Cardiac muscle cell (in vitro differentiated cells and primary cell): Measurements from ENCODE around the gene GRIFIN. TPM values are rescaled to one million over a fixed set of nuclear protein-coding genes. Genes with fewer than 3 reads are reported as not detected.

ENCODE experiments used
- DNase-seq, 2 donors: peaks; one replicate each; pipeline versions ENCODE4 v3.0.0 to v3.0.0-alpha.2; 2010 to 2017; ENCODE audit warnings: low read depth in 1 of 2, low spot score in 1 of 2
- H3K27ac ChIP-seq: fragments of 200-600 bp; sonication (generic); 2 replicates; pipeline ENCODE4 v1.5.1; 2016
- H3K27me3 ChIP-seq: fragments of 200-600 bp; sonication (generic); 2 replicates; pipeline ENCODE4 v1.6.0; 2016; ENCODE audit warnings: control low read depth
- H3K36me3 ChIP-seq: fragments of 200-600 bp; sonication (generic); 2 replicates; pipeline ENCODE4 v1.5.1; 2016; ENCODE audit warnings: control low read depth
- H3K4me1 ChIP-seq: fragments of 200-600 bp; sonication (generic); 2 replicates; pipeline ENCODE4 v1.8.1; 2017; ENCODE audit warnings: low read depth, mild to moderate bottlenecking, mixed run types
- H3K4me3 ChIP-seq: fragments of 200-600 bp; sonication (generic); 2 replicates; pipeline ENCODE4 v1.5.1; 2016; ENCODE audit warnings: mild to moderate bottlenecking
- H3K9me3 ChIP-seq: fragments of 200-600 bp; sonication (generic); 2 replicates; pipeline ENCODE4 v1.5.1; 2017; ENCODE audit warnings: low read depth, mild to moderate bottlenecking, control low read depth
- polyA plus RNA-seq: library from polyadenylated mRNA; unstranded; fragments of >200 nt; fragmentation: Nextera tagmentation; extraction: Ambion mirVana; gene quantifications from 2 replicates; pipeline ENCODE4 v1.2.1, GENCODE V29; 2016
- total RNA-seq: library from RNA; depleted of rRNA; stranded (reverse); fragments of >200 nt; gene quantifications from 2 replicates; pipeline ENCODE4 v1.2.3, GENCODE V29; 2016
- TF ChIP-seq, protein P1 (sequence below): IDR thresholded peaks from 2 replicates; pipeline ENCODE4 v1.5.1; 2012; ENCODE audit warnings: low read depth, mild to moderate bottlenecking, low read length

Gene GRIFIN
- total and polyA plus RNA-seq, 2 experiments from 2014 or later = not detected

DNA sequence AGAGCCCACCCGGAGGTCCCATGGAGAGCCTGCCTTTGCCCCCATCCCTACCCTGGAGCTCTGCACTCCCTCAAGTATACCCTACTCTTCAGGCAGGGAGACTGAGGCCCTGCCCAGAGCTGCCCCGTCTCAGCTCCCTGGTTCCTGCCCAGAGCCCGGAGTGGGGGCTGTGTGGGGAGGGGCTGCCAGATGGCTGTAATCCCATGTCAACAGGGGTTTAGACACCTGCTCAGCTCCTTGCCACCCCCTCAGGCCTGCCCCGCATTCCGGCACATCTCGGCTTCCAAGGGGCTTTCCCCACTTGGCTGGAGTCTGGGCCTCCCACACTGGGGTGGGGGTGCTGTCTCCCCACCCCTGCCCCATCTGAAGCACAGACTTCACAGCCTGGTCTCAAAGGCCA, 22.5 kb upstream of the GRIFIN start:
- no peaks in the 10 kb centered on the region for H3K27me3 ChIP-seq
- DNase-seq = no peak
- TF ChIP-seq, protein P1, sequence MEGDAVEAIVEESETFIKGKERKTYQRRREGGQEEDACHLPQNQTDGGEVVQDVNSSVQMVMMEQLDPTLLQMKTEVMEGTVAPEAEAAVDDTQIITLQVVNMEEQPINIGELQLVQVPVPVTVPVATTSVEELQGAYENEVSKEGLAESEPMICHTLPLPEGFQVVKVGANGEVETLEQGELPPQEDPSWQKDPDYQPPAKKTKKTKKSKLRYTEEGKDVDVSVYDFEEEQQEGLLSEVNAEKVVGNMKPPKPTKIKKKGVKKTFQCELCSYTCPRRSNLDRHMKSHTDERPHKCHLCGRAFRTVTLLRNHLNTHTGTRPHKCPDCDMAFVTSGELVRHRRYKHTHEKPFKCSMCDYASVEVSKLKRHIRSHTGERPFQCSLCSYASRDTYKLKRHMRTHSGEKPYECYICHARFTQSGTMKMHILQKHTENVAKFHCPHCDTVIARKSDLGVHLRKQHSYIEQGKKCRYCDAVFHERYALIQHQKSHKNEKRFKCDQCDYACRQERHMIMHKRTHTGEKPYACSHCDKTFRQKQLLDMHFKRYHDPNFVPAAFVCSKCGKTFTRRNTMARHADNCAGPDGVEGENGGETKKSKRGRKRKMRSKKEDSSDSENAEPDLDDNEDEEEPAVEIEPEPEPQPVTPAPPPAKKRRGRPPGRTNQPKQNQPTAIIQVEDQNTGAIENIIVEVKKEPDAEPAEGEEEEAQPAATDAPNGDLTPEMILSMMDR = no peak
- H3K9me3 ChIP-seq = no peaks in the 10 kb centered on the region
- H3K36me3 ChIP-seq = no peaks in the 10 kb centered on the region
- H3K27ac ChIP-seq = no peak overlapping the region
- H3K4me3 ChIP-seq = no peak overlapping the region
- H3K4me1 ChIP-seq = peaks cover 5% of the 10 kb centered on the region

DNA sequence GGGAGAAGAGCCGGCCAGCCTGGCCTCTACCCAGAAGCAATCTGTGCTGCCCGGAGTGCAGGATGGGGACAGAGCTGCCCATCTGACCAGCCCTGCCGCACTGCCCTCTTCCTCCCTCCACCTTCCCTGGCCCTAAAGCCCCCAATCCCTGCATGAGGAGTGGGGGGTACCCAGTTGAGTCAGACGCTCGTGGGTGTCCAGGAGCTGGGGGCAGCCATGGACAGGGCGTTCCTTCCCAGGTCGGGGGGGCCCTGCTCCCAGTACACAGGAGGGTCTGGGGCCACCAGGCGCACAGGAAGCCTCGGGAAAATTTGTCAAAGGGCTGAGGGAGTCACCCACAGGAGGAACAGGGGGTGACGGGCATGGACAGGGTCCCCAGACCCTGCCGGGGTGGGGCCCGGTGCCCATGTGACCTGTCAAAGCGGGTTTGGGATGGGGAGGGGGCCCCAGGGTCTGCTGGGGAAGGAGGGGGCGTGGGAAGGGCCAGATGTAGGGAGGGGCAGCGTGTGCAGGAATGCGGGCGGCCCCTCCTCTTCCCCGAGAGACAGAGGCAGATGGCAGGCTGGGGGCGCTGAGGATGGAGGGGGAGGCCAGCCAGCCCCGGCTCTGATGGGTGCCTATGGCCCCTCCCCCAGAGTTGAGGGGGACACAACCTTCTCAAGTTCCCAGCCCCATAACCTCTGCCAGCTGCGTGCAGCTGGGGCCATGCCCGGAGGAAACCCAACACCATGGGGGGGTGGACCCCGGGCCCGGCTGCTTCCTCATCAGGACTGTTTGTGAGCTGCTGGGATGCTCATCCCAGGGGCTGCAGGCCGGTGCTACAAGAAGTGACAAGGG, 21.5 kb upstream of the GRIFIN start:
- TF ChIP-seq, protein P1 = no peak
- Histone ChIP-seq H3K36me3 (no peaks in the 10 kb centered on the region), H3K4me3 (no peak overlapping the region), H3K9me3 (no peaks in the 10 kb centered on the region), H3K27ac (no peak overlapping the region), H3K27me3 (no peaks in the 10 kb centered on the region), H3K4me1 (peaks cover 5% of the 10 kb centered on the region)
- no peak for DNase-seq

DNA sequence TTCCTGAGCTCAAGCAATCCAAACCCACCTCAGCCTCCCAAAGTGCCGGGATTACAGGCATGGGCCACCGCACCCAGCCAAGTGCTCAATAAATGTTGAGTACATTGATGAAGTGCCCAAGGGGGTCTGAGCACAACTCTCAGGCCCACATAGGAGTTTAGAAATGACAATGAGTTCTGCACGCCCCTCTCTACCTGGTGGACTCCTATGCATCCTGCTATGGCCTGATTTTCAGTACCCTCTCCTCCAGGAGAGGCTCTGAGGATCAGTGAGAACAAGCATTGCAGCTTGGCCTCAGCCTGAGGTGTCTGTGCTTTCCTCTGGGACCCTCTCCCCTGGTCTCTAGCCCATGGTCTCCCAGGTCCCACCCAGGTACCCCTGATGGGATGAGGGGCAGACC, 20.9 kb upstream of the GRIFIN start:
- TF ChIP-seq, protein P1 = no peak
- H3K36me3 ChIP-seq = no peaks in the 10 kb centered on the region
- peaks cover 5% of the 10 kb centered on the region for H3K4me1 ChIP-seq
- H3K27ac ChIP-seq = no peak overlapping the region
- no peak overlapping the region for H3K4me3 ChIP-seq
- no peak for DNase-seq
- H3K27me3 ChIP-seq = no peaks in the 10 kb centered on the region
- no peaks in the 10 kb centered on the region for H3K9me3 ChIP-seq

DNA sequence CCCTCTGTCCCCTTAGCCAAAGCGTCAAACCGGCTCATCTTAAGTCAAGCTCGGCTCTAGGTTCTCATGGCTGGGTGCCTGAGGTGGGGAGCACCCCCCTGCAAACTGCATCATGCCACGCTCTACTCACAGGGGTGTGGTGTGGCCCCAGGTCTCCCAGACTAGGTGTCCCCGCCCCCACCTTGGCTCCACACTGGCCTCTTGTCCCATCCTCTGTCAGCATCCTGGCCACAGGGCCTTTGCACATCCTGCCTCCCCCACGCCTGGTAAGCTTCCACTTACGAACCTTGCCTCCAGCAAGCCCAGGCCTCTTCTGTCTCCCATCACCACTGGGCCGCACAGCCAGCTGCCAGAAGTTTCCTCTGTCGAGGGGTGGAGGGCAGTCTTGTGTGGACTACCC, 20.2 kb upstream of the GRIFIN start:
- H3K27me3 ChIP-seq = no peaks in the 10 kb centered on the region

DNA sequence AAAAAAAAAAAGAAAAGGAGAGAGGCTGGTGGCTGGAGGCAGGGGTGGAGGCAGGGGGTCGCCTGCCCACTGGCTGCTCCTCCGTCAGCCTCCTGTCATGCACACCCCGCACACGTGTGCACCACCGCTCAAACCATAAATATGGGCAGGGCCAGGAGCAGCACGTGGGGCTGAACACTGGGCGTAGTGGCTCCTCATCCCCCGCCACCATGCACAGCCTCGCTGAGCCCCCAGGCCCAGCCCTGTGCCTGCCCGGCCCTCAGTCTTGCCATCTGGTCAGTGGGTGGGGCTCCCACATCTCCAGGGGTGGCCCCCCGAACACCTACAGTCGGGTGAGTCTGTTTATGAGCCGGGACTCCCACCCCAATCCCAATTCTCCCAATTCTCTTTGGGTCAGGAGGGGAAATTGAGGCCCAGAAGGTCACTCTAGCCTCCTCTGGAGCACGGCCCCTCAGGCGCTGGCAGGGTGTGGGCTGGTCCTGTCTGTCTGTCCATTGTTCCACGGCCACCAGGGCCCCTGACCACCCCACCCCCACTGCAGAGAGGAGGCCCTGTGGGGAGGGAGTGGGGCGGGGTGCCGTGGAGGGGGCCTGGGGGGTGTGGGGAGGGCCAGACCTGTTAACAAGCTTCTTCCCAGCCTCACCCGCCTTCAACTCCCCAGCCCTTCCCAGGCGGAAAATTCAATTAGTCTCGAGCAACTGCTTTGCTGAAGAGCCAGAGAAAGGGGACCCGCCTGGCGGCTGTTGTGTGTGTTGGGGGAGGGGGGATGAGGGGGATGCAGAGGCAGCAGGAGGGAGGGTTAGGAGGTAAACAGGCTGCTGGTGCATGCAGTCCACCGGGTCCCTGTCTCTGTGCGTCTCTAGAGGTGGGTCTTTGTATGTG, 19.5 kb upstream of the GRIFIN start:
- no peaks in the 10 kb centered on the region for H3K36me3 ChIP-seq
- DNase-seq = peak in 1 of 2 donors; percentile 37
- no peaks in the 10 kb centered on the region for H3K9me3 ChIP-seq
- TF ChIP-seq, protein P1 = no peak
- H3K4me1 ChIP-seq = peaks cover 5% of the 10 kb centered on the region
- no peak overlapping the region for H3K4me3 ChIP-seq
- no peak overlapping the region for H3K27ac ChIP-seq
- no peaks in the 10 kb centered on the region for H3K27me3 ChIP-seq

More for the DNA sequence above, 20.2 kb upstream of the GRIFIN start:
- TF ChIP-seq, protein P1 = no peak
- H3K4me3 ChIP-seq = no peak overlapping the region
- peaks cover 5% of the 10 kb centered on the region for H3K4me1 ChIP-seq
- no peak overlapping the region for H3K27ac ChIP-seq
- no peak for DNase-seq
- no peaks in the 10 kb centered on the region for H3K36me3 ChIP-seq
- H3K9me3 ChIP-seq = no peaks in the 10 kb centered on the region
